ENCODE results near the gene OOSP3. TPM values are rescaled to one million over a fixed set of nuclear protein-coding genes. Genes with fewer than 3 reads are reported as not detected.
"Not testable (repeated sequence)": the region's sequence is repeated elsewhere in the genome, so short reads cannot be mapped to it uniquely, and the experiment has no call there.

OOSP3 gene
- total RNA-seq, 6 experiments from 2014 or later: not detected

- intact Hi-C loops (cut with DNase I): no loop called here
- H3K27me3 ChIP-seq: no peaks in the 10 kb centered on the region
- WGBS (ENCODE audit: insufficient coverage, low coverage, low lambda C conversion rate, missing lambda C conversion rate): 59% methylated on average over 9 of the region's 12 CpGs
- H3K4me1 ChIP-seq: no peaks in the 10 kb centered on the region
- no peak overlapping the region for H3K27ac ChIP-seq
- H3K9me3 ChIP-seq: no peaks in the 10 kb centered on the region
- TF ChIP-seq POLR2A (IDR thresholded peaks at IDR 0.05): no peak
- TF ChIP-seq, protein P1, sequence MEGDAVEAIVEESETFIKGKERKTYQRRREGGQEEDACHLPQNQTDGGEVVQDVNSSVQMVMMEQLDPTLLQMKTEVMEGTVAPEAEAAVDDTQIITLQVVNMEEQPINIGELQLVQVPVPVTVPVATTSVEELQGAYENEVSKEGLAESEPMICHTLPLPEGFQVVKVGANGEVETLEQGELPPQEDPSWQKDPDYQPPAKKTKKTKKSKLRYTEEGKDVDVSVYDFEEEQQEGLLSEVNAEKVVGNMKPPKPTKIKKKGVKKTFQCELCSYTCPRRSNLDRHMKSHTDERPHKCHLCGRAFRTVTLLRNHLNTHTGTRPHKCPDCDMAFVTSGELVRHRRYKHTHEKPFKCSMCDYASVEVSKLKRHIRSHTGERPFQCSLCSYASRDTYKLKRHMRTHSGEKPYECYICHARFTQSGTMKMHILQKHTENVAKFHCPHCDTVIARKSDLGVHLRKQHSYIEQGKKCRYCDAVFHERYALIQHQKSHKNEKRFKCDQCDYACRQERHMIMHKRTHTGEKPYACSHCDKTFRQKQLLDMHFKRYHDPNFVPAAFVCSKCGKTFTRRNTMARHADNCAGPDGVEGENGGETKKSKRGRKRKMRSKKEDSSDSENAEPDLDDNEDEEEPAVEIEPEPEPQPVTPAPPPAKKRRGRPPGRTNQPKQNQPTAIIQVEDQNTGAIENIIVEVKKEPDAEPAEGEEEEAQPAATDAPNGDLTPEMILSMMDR (IDR thresholded peaks at IDR 0.05): no peak
- no peak for DNase-seq
- no peaks in the 10 kb centered on the region for H3K36me3 ChIP-seq
- ATAC-seq: no peak
- no peak overlapping the region for H3K4me3 ChIP-seq
These were observed 36.3 kb upstream of the OOSP3 start for GRCh38 chr11:59842316-59842715.

DNA sequence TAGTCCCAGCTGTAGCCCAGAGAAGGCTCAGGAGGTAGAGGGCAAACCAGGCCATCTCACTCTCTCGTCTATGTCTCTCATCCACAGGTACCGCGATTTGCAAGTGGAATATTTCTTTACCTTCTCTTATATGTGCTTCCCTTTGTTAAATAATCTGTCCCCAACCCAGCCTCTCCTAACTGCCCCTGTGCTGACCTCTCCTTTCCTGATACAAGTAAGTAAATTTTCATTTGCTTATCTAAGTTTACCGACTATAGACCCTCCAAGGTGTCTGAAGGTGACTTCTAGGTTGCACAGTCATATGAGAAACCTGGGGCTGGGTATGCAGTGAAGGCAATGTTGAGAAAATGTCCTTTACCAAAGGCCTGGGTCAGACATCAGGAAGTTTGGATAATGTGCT, 33.2 kb upstream of the OOSP3 start, which contains the start of gene CBLIF:
CBLIF (minus strand) TSS at position 101 of the 400 bp plus-strand sequence; CDS start at position 55, 46 bp downstream.
- intact Hi-C loops (cut with DNase I): no loop called here
- no peak for TF ChIP-seq POLR2A (IDR thresholded peaks at IDR 0.05)
- TF ChIP-seq, protein P1 (IDR thresholded peaks at IDR 0.05): no peak
- Histone ChIP-seq H3K4me1 (no peaks in the 10 kb centered on the region), H3K9me3 (no peaks in the 10 kb centered on the region), H3K36me3 (no peaks in the 10 kb centered on the region), H3K27ac (no peak within 1 kb of the TSS), H3K27me3 (no peaks in the 10 kb centered on the region), H3K4me3 (no peak within 1 kb of the TSS)
- ATAC-seq: no peak
- WGBS (ENCODE audit: insufficient coverage, low coverage, low lambda C conversion rate, missing lambda C conversion rate): 76% methylated on average over 4 of the region's 4 CpGs
- no peak for DNase-seq

DNA sequence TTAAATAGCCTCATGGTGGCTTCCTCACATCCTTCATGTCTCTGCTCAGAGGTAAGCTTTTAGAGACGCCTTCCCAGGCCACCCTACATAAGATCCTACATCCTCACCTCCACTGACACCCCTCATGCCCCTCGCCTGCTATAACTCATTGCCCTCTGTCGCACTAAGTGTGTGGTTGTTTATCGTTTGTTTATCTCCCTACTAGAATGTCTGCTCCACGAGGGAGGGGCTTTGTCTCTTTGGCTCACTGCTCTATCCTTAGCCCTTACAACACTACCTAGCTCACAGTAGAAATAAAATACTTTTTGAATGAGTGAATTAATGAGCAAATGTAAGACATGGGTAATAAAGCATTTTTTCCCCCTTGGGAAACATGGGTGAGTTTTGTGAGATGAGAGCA, 32.0 kb upstream of the OOSP3 start:
- no peaks in the 10 kb centered on the region for H3K4me1 ChIP-seq
- intact Hi-C loops (cut with DNase I): no loop called here
- DNase-seq (no peak), ATAC-seq (no peak)
- no peak overlapping the region for H3K4me3 ChIP-seq
- no peak for TF ChIP-seq POLR2A (IDR thresholded peaks at IDR 0.05)
- TF ChIP-seq, protein P1 (IDR thresholded peaks at IDR 0.05): no peak
- no peaks in the 10 kb centered on the region for H3K36me3 ChIP-seq
- no peak overlapping the region for H3K27ac ChIP-seq
- no peaks in the 10 kb centered on the region for H3K27me3 ChIP-seq
- H3K9me3 ChIP-seq: no peaks in the 10 kb centered on the region
- whole genome bisulfite sequencing (ENCODE audit: insufficient coverage, low coverage, low lambda C conversion rate, missing lambda C conversion rate): 65% methylated on average over 5 of the region's 5 CpGs

DNA sequence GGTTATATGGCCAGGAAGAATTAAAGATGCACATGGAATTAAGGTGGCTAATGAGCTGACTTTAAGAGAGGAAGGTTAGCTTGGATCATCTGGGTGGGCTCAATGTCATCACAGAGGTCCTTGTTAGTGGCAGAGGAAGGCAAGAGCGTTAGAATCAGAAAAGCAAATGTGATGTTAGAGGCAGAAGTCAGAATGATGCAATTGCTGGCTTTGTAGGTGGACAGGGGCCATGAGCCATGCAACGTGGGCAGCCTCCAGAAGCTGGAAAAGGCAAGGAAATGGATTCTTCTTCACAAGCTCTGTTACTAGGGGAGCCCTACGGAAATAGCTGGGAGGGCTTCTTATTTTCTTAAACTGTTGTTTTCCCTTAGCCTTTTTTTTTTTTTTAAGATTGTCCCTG, 31.0 kb upstream of the OOSP3 start:
- no peak for TF ChIP-seq POLR2A (IDR thresholded peaks at IDR 0.05)
- TF ChIP-seq, protein P1 (IDR thresholded peaks at IDR 0.05): no peak
- intact Hi-C loops (cut with DNase I): no loop called here
- Histone ChIP-seq H3K4me3 (no peak overlapping the region), H3K27me3 (no peaks in the 10 kb centered on the region), H3K9me3 (no peaks in the 10 kb centered on the region), H3K36me3 (no peaks in the 10 kb centered on the region), H3K4me1 (no peaks in the 10 kb centered on the region), H3K27ac (no peak overlapping the region)
- DNase-seq (no peak), ATAC-seq (no peak)
- WGBS (ENCODE audit: insufficient coverage, low coverage, low lambda C conversion rate, missing lambda C conversion rate): 57% methylated on average over 3 of the region's 3 CpGs

DNA sequence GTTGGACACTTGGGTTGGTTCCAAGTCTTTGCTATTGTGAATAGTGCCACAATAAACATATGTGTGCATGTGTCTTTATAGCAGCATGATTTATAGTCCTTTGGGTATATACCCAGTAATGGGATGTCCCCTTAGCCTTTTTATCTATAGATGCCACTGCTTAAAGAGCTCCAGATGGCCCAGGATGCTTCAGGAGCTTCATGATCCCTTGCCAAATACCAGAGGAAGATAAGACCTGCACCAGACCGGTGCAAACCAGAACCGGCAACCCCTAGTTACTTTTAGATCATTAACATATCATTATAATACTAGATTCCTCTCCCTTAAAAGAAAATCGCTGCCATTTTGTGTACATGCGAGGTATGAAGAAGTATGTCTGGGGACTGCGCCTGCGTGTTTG, 30.1 kb upstream of the OOSP3 start:
- H3K27me3 ChIP-seq; ATAC-seq; intact Hi-C loops (cut with DNase I); H3K9me3 ChIP-seq; DNase-seq; H3K4me1 ChIP-seq; H3K36me3 ChIP-seq; H3K27ac ChIP-seq; H3K4me3 ChIP-seq: not testable (repeated sequence)
- 77% methylated on average over 6 of the region's 6 CpGs for WGBS (ENCODE audit: insufficient coverage, low coverage, low lambda C conversion rate, missing lambda C conversion rate)

All from right lobe of liver (tissue), 6 donors.